Stimulated activated naive CD8-positive, alpha-beta T cell treated with anti-CD3 and anti-CD28 coated beads, Interleukin-15, Interleukin-2, amounts not matched to agents 100 ng/mL and 50 ng/mL, for 24 hours (primary cell): Measurements from ENCODE around the gene IPPK.
"Not testable (repeated sequence)": the region's sequence is repeated elsewhere in the genome, so short reads cannot be mapped to it uniquely, and the experiment has no call there.

Experiments used
- H3K27ac Mint-ChIP-seq: one replicate; pipeline ENCODE4 v1.8.0; 2021; ENCODE audit warnings: mild to moderate bottlenecking, mixed read lengths
- H3K27me3 Mint-ChIP-seq: one replicate; pipeline ENCODE4 v1.8.0; 2021; ENCODE audit warnings: mixed read lengths
- H3K36me3 Mint-ChIP-seq: one replicate; pipeline ENCODE4 v1.8.0; 2021; ENCODE audit warnings: low read depth, mixed read lengths
- H3K4me1 Mint-ChIP-seq: one replicate; pipeline ENCODE4 v1.8.0; 2021; ENCODE audit warnings: low read depth, mixed read lengths
- H3K4me3 Mint-ChIP-seq: one replicate; pipeline ENCODE4 v1.8.0; 2021; ENCODE audit warnings: mild to moderate bottlenecking, mixed read lengths
- H3K9me3 Mint-ChIP-seq: one replicate; pipeline ENCODE4 v1.8.0; 2021; ENCODE audit warnings: mixed read lengths

Gene IPPK

DNA sequence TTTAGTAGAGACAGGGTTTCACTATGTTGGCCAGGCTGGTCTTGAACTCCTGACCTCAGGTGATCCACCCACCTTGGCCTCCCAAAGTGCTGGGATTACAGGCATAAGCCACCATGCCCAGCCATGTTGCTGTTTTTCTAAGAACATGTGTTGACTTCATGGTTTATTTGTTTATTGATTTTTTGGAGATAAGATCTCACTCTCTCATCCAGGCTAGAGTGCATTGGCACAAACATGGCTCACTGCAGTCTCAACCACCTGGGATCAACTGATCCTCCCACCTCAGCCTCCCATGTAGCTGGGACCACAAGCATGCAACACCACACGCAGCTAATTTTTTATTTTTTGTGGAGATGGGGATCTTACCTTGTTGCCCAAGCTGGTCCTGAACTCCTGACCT lies 74.9 kb downstream of the IPPK start:
- not testable (repeated sequence) for H3K4me1 Mint-ChIP-seq, H3K9me3 Mint-ChIP-seq, H3K36me3 Mint-ChIP-seq, H3K4me3 Mint-ChIP-seq, H3K27ac Mint-ChIP-seq, H3K27me3 Mint-ChIP-seq

DNA sequence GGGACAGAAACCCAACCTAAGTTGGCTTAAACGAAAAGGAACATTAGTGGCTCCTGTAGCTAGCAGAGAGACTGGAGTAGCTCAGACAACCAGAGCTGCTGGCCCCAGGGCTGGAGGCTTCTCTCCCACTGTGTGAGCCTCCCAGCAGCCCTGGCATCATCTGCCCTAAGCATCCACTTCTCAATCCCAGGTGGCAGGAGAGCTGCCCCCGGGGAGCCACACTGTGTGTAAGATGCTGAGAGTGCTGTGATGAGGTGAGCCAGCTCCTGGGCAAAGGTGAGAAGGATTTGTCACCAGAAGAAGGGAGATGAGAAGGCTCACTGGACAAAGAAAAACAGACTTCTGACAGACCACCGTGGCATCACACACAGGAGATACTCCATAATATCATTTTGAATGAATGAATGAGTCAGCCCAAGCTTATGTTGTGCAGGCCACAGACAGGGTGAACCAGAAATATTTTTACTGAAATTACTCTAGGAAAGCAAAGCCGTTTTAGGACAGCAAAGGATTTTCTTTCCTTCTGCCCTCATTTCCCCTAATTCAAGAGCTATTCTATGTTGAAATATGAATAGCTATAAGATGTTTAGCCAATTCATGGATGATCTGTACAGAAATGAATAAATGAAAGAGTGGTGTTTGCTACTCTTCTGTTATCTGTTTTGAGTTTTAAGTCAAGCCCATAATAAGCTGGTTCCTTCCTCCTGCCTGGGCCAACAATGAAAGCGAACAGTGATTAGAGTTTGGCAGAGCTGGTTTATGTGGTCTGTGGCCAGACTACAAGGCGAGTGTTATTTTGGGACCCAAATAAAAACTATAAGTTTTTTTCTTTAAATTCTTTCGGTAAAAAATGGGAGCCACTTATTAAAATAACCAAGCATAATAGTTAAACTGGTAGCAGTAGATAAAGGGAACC lies 76.7 kb downstream of the IPPK start:
- no peak overlapping the region for H3K27ac Mint-ChIP-seq
- H3K9me3 Mint-ChIP-seq: no peaks in the 10 kb centered on the region
- H3K36me3 Mint-ChIP-seq: no peaks in the 10 kb centered on the region
- H3K27me3 Mint-ChIP-seq: no peaks in the 10 kb centered on the region
- H3K4me1 Mint-ChIP-seq: no peaks in the 10 kb centered on the region
- H3K4me3 Mint-ChIP-seq: no peak overlapping the region

DNA sequence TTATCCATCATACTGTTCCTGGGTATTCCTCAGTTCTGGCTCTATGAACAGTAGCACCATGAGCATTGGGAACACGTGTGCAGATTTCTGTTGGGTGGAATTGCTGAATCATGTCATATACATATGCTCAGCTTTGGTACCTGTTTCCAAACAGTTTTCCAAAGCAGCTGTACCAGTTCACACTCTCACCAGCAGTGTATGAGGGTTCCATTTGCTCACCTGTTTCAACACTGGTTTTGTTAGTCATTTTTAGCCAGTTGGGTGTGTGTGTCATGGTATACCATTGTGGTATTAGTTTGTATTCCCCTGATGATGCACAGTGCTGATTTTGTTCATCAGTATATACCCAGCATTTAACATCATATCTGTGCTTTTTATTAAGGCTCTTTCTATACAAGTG lies 77.4 kb downstream of the IPPK start:
- no peak overlapping the region for H3K4me3 Mint-ChIP-seq
- no peaks in the 10 kb centered on the region for H3K9me3 Mint-ChIP-seq
- no peaks in the 10 kb centered on the region for H3K4me1 Mint-ChIP-seq
- no peaks in the 10 kb centered on the region for H3K36me3 Mint-ChIP-seq
- H3K27me3 Mint-ChIP-seq: no peaks in the 10 kb centered on the region
- no peak overlapping the region for H3K27ac Mint-ChIP-seq

GRCh38 chr9:92590377-92590776 lies 79.6 kb downstream of the IPPK start:
- Mint-ChIP-seq H3K27me3 (no peaks in the 10 kb centered on the region), H3K27ac (no peak overlapping the region), H3K36me3 (no peaks in the 10 kb centered on the region), H3K9me3 (peaks cover 4% of the 10 kb centered on the region), H3K4me1 (no peaks in the 10 kb centered on the region), H3K4me3 (no peak overlapping the region)

DNA sequence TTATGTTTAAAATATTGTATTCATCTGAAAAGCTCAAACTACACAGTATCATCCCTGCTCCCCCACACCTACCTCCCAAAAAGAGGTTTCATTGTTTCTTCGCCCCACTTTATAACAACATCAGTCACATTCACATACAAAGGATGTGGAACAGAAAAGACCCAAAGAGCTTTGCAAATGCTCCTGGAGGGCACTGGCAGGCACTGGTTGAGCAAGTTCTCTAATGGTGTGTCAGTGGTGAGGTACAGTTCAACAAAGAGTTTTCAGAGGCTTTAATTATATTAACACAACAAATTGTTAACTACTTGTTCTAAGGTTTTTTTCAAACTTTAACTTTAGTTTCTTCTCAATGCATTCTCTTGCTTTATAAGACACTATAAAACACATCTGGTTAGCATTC lies 80.0 kb downstream of the IPPK start:
- Mint-ChIP-seq H3K27ac (no peak overlapping the region), H3K4me1 (no peaks in the 10 kb centered on the region), H3K36me3 (no peaks in the 10 kb centered on the region), H3K9me3 (peaks cover 4% of the 10 kb centered on the region), H3K4me3 (no peak overlapping the region), H3K27me3 (no peaks in the 10 kb centered on the region)

GRCh38 chr9:92576175-92576574 lies 93.8 kb downstream of the IPPK start:
- no peak overlapping the region for H3K4me3 Mint-ChIP-seq

DNA sequence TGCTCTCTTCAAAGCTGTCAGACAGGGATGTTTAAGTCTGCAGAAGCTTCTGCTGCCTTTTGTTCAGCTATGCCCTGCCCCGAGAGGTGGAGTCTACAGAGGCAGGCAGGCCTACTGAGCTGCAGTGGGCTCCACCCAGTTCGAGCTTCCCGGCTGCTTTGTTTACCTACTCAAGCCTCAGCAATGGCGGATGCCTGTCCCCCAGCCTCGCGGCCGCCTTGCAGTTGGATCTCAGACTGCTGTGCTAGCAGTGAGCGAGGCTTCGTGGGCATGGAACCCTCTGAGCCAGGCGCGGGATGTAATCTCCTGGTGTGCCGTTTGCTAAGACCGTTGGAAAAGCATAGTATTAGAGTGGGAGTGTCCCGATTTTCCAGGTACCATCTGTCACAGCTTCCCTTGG lies 96.3 kb downstream of the IPPK start:
- H3K27ac Mint-ChIP-seq, H3K27me3 Mint-ChIP-seq, H3K36me3 Mint-ChIP-seq, H3K4me1 Mint-ChIP-seq, H3K4me3 Mint-ChIP-seq, H3K9me3 Mint-ChIP-seq: not testable (repeated sequence)

More at GRCh38 chr9:92576175-92576574, 93.8 kb downstream of the IPPK start:
- Mint-ChIP-seq H3K9me3 (no peaks in the 10 kb centered on the region), H3K4me1 (no peaks in the 10 kb centered on the region), H3K27ac (no peak overlapping the region), H3K27me3 (no peaks in the 10 kb centered on the region), H3K36me3 (peaks cover 9% of the 10 kb centered on the region)

- not testable (repeated sequence) for H3K4me1 Mint-ChIP-seq, H3K27ac Mint-ChIP-seq, H3K27me3 Mint-ChIP-seq, H3K4me3 Mint-ChIP-seq, H3K9me3 Mint-ChIP-seq, H3K36me3 Mint-ChIP-seq
These were observed 98.1 kb downstream of the IPPK start for GRCh38 chr9:92571871-92572270.

- no peaks in the 10 kb centered on the region for H3K27me3 Mint-ChIP-seq
- no peak overlapping the region for H3K4me3 Mint-ChIP-seq
- peaks cover 9% of the 10 kb centered on the region for H3K9me3 Mint-ChIP-seq
- no peaks in the 10 kb centered on the region for H3K36me3 Mint-ChIP-seq
- no peak overlapping the region for H3K27ac Mint-ChIP-seq
- no peaks in the 10 kb centered on the region for H3K4me1 Mint-ChIP-seq
These were observed 104.9 kb downstream of the IPPK start for GRCh38 chr9:92564982-92565381.

DNA sequence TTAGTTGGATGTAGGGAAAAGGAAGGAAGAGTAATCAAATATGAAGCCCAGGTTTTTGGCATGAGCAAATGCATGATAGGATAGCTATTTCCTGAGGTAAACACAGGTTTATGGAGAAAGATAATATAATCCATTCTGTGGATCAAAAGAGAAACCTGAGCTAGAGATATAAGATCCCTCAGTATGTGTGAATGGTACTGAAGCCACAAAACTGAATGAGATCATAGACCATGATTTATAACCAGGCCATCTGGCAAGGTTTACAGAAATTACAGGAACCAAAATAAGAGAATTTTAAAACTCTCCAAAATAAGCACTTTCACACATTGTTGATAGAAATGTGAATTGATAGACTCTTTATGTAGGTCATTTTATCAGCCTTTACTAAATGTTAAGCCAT lies 105.4 kb downstream of the IPPK start:
- H3K4me1 Mint-ChIP-seq: no peaks in the 10 kb centered on the region
- H3K36me3 Mint-ChIP-seq: no peaks in the 10 kb centered on the region
- H3K4me3 Mint-ChIP-seq: no peak overlapping the region
- no peak overlapping the region for H3K27ac Mint-ChIP-seq
- no peaks in the 10 kb centered on the region for H3K27me3 Mint-ChIP-seq
- peaks cover 9% of the 10 kb centered on the region for H3K9me3 Mint-ChIP-seq
